LNCaP clone FGC (cell line): ENCODE measurements around the gene GTPBP10.

Experiments
- DNase-seq: peaks from one replicate; pipeline ENCODE4 v3.0.0-alpha.2; 2011; ENCODE audit warnings: low read depth
- H3K4me3 ChIP-seq: 2 replicates; pipeline ENCODE4 v1.5.1; 2011; ENCODE audit warnings: mild to moderate bottlenecking, low read depth, low read length, control low read depth
- TF ChIP-seq, protein P1 (sequence below): IDR thresholded peaks from 2 replicates; pipeline ENCODE4 v1.5.1; 2012; ENCODE audit warnings: mild to moderate bottlenecking; ENCODE audit not compliant: control insufficient read depth, insufficient read depth; ENCODE audit errors: extremely low read depth

The GTPBP10 gene

DNA sequence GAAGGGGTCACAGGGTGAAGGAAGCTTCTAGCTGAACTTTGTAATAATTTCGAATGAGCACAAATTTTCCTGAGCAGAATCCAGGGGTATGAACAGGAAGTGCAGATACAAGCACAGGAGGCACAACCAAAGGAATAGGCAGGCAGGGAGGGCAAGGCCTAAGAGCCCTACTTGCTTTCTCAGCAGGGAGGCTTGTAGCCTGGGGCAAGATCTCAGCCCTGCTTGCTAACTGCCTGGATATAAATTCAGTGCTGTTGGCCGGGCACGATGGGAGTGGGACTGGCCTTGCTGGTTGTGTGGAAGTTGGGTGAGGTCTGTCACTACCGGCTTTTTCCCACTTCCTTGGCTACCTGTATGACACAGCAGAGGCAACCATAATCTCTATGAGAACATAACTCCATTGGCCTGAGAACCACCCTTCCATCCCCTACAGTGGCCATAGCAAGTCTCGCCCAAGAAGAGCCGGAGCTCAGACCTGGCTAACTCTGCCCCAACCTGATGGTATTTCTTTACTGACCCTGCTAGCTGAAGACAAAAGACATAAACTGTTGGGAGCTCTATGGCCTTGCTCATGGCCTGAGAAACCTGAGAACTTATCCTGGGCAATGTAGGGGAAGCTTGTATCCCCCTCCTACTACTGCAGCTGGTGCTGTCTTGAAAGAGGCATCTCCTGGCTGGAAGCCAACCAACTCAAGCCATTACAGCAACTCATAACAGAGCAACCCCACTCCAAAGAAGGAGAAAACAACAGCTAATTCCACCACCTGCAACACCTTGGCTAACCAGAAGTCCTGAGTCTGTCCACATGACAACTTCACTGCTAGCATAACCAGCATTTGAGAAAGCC lies 84.3 kb downstream of the GTPBP10 start:
- H3K4me3 ChIP-seq, result no peak overlapping the region
- DNase-seq, result no peak
- TF ChIP-seq, protein P1, sequence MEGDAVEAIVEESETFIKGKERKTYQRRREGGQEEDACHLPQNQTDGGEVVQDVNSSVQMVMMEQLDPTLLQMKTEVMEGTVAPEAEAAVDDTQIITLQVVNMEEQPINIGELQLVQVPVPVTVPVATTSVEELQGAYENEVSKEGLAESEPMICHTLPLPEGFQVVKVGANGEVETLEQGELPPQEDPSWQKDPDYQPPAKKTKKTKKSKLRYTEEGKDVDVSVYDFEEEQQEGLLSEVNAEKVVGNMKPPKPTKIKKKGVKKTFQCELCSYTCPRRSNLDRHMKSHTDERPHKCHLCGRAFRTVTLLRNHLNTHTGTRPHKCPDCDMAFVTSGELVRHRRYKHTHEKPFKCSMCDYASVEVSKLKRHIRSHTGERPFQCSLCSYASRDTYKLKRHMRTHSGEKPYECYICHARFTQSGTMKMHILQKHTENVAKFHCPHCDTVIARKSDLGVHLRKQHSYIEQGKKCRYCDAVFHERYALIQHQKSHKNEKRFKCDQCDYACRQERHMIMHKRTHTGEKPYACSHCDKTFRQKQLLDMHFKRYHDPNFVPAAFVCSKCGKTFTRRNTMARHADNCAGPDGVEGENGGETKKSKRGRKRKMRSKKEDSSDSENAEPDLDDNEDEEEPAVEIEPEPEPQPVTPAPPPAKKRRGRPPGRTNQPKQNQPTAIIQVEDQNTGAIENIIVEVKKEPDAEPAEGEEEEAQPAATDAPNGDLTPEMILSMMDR, result no peak

DNA sequence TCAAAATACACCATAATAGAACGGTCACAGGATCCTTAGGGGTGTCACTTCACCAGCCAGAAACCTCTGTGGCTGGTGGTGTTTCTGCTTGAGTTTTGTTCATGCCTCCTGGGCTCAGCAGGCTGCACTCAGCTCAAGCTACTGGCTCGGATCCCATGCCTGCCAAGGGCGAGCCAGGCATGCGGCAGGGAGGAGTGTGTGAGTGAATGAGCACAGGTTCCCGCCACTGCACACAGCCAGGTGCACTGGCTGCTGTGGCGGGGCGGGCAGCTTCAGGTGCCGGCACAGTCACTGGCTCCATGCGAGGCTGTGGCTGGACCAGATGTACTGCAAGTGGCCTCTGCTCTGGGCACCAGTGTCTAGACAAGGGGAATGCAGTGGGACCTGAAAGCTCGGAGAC lies 86.2 kb downstream of the GTPBP10 start:
- TF ChIP-seq, protein P1, result no peak
- no peak for DNase-seq
- H3K4me3 ChIP-seq, result no peak overlapping the region

DNA sequence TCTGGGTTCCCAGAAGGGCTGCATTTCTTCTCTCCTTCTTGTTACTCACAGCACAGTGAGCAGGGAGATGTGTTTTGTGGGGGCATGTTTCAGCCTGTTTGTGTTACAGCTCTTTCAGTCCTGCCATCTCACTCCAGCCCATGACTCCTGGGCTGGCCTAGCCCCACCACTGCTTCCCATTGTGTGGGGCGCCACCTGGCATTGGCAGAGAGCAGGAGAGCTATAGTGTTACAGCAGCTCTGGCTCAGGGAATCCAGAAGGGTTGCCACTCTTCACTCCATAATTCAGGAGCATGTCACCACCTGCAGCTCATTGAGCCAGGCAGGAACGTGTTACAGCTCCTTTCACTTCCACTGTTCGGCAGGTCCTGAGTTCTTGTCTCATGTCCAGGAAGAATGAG lies 86.7 kb downstream of the GTPBP10 start:
- no peak for DNase-seq
- TF ChIP-seq, protein P1, result no peak
- H3K4me3 ChIP-seq, result no peak overlapping the region
